ENCODE results near the gene SLC35F3.
"Not testable (repeated sequence)": the region's sequence is repeated elsewhere in the genome, so short reads cannot be mapped to it uniquely, and the experiment has no call there.

DNA sequence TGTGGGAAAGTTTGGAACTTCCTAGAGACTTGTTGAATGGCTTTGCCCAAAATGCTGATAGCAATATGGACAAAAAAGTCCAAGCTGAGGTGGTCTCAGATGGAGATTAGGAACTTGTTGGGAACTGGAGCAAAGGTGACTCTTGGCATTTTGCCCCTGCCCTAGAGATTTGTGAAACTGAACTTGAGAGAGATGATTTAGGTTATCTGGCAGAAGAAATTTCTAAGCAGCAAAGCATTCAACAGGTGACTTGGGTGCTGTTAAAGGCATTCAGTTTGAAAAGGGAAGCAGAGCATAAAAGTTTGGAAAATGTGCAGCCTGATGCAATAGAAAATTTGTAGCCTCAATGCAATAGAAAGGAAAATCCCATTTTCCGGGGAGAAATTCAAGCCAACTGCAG lies 306.0 kb downstream of the SLC35F3 start:
- TF ChIP-seq, protein P1, sequence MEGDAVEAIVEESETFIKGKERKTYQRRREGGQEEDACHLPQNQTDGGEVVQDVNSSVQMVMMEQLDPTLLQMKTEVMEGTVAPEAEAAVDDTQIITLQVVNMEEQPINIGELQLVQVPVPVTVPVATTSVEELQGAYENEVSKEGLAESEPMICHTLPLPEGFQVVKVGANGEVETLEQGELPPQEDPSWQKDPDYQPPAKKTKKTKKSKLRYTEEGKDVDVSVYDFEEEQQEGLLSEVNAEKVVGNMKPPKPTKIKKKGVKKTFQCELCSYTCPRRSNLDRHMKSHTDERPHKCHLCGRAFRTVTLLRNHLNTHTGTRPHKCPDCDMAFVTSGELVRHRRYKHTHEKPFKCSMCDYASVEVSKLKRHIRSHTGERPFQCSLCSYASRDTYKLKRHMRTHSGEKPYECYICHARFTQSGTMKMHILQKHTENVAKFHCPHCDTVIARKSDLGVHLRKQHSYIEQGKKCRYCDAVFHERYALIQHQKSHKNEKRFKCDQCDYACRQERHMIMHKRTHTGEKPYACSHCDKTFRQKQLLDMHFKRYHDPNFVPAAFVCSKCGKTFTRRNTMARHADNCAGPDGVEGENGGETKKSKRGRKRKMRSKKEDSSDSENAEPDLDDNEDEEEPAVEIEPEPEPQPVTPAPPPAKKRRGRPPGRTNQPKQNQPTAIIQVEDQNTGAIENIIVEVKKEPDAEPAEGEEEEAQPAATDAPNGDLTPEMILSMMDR (IDR thresholded peaks at IDR 0.05), result not testable (repeated sequence)
- not testable (repeated sequence) for TF ChIP-seq POLR2A (IDR thresholded peaks at IDR 0.05)

Data from adrenal gland (tissue), 5 donors.